GM12878 (cell line): ENCODE results near the gene CCDC78. TPM values are rescaled to one million over a fixed set of nuclear protein-coding genes. Genes with fewer than 3 reads are reported as not detected.

Experiments used
- BACH1 ChIP-seq: fragments of 450-650 bp; IDR thresholded peaks from 2 replicates; pipeline ENCODE4 v1.6.1; 2017; ENCODE audit warnings: mild to moderate bottlenecking, borderline replicate concordance
- CBX5 ChIP-seq: sonication (generic); IDR thresholded peaks from 2 replicates; pipeline ENCODE4 v1.6.1; 2016; ENCODE audit warnings: low read depth, moderate library complexity, mild to moderate bottlenecking, inconsistent platforms
- DPF2 ChIP-seq: fragments of 450-650 bp; IDR thresholded peaks from 2 replicates; pipeline ENCODE4 v1.6.1; 2017; ENCODE audit warnings: mild to moderate bottlenecking
- ESRRA ChIP-seq: IDR thresholded peaks from 2 replicates; pipeline ENCODE4 v1.6.1; 2012; ENCODE audit warnings: mild to moderate bottlenecking, low read length, improper control_type of control experiment
- KLF5 ChIP-seq: fragments of 450-650 bp; IDR thresholded peaks from 2 replicates; pipeline ENCODE4 v1.6.1; 2014; ENCODE audit warnings: mild to moderate bottlenecking; ENCODE audit not compliant: partially characterized antibody
- NFYB ChIP-seq: IDR thresholded peaks from 2 replicates; pipeline ENCODE4 v1.6.1; 2011; ENCODE audit warnings: low read depth, mild to moderate bottlenecking, low read length, improper control_type of control experiment, moderate library complexity; ENCODE audit not compliant: insufficient read depth
- PKNOX1 ChIP-seq: fragments of 450-650 bp; IDR thresholded peaks from 2 replicates; pipeline ENCODE4 v1.6.1; 2016; ENCODE audit warnings: mild to moderate bottlenecking
- RB1 ChIP-seq: fragments of 450-650 bp; formaldehyde crosslinking; IDR thresholded peaks from 2 replicates; pipeline ENCODE4 v1.6.1; 2017; ENCODE audit warnings: mild to moderate bottlenecking, borderline replicate concordance
- SREBF1 ChIP-seq: IDR thresholded peaks from 2 replicates; pipeline ENCODE4 v1.6.1; 2012; ENCODE audit warnings: mild to moderate bottlenecking, low read length
- TARDBP ChIP-seq: IDR thresholded peaks from 2 replicates; pipeline ENCODE4 v1.6.1; 2016; ENCODE audit warnings: borderline replicate concordance
- WRNIP1 ChIP-seq: IDR thresholded peaks from 2 replicates; pipeline ENCODE4 v1.6.1; 2011; ENCODE audit warnings: low read depth, low read length, improper control_type of control experiment, borderline replicate concordance
- ZNF592 ChIP-seq: fragments of 450-650 bp; IDR thresholded peaks from 2 replicates; pipeline ENCODE4 v1.6.1; 2017; ENCODE audit warnings: mild to moderate bottlenecking, moderate library complexity
- ZNF687 ChIP-seq: fragments of 450-650 bp; IDR thresholded peaks from 2 replicates; pipeline ENCODE4 v1.6.1; 2017; ENCODE audit warnings: mild to moderate bottlenecking, moderate library complexity
- ZZZ3 ChIP-seq: IDR thresholded peaks from 2 replicates; pipeline ENCODE4 v1.6.1; 2011; ENCODE audit warnings: low read depth; ENCODE audit not compliant: control insufficient read depth, insufficient read length
- polyA plus RNA-seq, 11 experiments: library from polyadenylated mRNA; depleted of rRNA in 4 of 11; unstranded in 6 of 11; stranded (reverse) in 5 of 11; fragments of >200 nt; fragmentation: Nextera tagmentation in 4 of 11; fragmentation: Illumina TruSeq in 1 of 11; extraction: Ambion mirVana in 4 of 11; extraction: Trizol in 1 of 11; gene quantifications; 1 replicate in 1 of 11; 2 replicates in 10 of 11; pipeline versions ENCODE4 v1.2.1 to v1.2.3, GENCODE V29; 2011 to 2016; ENCODE audit warnings: inconsistent platforms in 2 of 11, missing spikeins in 2 of 11, low read depth in 1 of 11
- total RNA-seq, 4 experiments: library from RNA; depleted of rRNA in 3 of 4; stranded (reverse); fragments of >200 nt in 3 of 4; fragmentation: Illumina TruSeq in 1 of 4; extraction: Trizol in 1 of 4; gene quantifications; 2 replicates each; pipeline versions ENCODE4 v1.2.1 to v1.2.3, GENCODE V29; 2013 to 2021
- TF ChIP-seq, protein P1 (sequence below): fragments of 450-650 bp; IDR thresholded peaks from 2 replicates; pipeline ENCODE4 v1.6.1; 2018; ENCODE audit warnings: borderline replicate concordance, mild to moderate bottlenecking; ENCODE audit not compliant: partially characterized antibody
- TF ChIP-seq, protein P2 (sequence below): fragments of 450-650 bp; IDR thresholded peaks from 2 replicates; pipeline ENCODE4 v1.6.1; 2017; ENCODE audit warnings: borderline replicate concordance

Gene CCDC78
- total and polyA plus RNA-seq, 10 of the 15 experiments (the other 5 are each of a cell fraction or from before 2014, with no cell fraction given): 0.10 to 26.2 (median 5.4) TPM

GRCh38 chr16:740764-741505 lies 14.7 kb upstream of the CCDC78 start, which contains the start of gene CIAO3 (continued):
- TF ChIP-seq BACH1 (peak; percentile 60; the same call in 1 of the 2 replicates), RB1 (0 out of 2 replicates have a peak, but pooled peaks have one; percentile 81), ZNF687 (peak; percentile 55; the same call in 1 of the 2 replicates), WRNIP1 (no peak), ESRRA (0 out of 2 replicates have a peak, but pooled peaks have one; percentile 72), KLF5 (peak; percentile 77), DPF2 (peak; percentile 53), TARDBP (peak; percentile 75; the same call in 1 of the 2 replicates), PKNOX1 (peak; percentile 66), SREBF1 (0 out of 2 replicates have a peak, but pooled peaks have one; percentile 4), ZZZ3 (no peak), NFYB (no peak), ZNF592 (peak; percentile 100), CBX5 (no peak)
- TF ChIP-seq, protein P1, sequence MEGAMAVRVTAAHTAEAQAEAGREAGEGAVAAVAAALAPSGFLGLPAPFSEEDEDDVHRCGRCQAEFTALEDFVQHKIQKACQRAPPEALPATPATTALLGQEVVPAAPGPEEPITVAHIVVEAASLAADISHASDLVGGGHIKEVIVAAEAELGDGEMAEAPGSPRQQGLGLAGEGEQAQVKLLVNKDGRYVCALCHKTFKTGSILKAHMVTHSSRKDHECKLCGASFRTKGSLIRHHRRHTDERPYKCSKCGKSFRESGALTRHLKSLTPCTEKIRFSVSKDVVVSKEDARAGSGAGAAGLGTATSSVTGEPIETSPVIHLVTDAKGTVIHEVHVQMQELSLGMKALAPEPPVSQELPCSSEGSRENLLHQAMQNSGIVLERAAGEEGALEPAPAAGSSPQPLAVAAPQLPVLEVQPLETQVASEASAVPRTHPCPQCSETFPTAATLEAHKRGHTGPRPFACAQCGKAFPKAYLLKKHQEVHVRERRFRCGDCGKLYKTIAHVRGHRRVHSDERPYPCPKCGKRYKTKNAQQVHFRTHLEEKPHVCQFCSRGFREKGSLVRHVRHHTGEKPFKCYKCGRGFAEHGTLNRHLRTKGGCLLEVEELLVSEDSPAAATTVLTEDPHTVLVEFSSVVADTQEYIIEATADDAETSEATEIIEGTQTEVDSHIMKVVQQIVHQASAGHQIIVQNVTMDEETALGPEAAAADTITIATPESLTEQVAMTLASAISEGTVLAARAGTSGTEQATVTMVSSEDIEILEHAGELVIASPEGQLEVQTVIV: peak; percentile 100
- TF ChIP-seq, protein P2, sequence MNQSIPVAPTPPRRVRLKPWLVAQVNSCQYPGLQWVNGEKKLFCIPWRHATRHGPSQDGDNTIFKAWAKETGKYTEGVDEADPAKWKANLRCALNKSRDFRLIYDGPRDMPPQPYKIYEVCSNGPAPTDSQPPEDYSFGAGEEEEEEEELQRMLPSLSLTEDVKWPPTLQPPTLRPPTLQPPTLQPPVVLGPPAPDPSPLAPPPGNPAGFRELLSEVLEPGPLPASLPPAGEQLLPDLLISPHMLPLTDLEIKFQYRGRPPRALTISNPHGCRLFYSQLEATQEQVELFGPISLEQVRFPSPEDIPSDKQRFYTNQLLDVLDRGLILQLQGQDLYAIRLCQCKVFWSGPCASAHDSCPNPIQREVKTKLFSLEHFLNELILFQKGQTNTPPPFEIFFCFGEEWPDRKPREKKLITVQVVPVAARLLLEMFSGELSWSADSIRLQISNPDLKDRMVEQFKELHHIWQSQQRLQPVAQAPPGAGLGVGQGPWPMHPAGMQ: no peak
